ENCODE data around the gene ART3.

ART3 gene

DNA sequence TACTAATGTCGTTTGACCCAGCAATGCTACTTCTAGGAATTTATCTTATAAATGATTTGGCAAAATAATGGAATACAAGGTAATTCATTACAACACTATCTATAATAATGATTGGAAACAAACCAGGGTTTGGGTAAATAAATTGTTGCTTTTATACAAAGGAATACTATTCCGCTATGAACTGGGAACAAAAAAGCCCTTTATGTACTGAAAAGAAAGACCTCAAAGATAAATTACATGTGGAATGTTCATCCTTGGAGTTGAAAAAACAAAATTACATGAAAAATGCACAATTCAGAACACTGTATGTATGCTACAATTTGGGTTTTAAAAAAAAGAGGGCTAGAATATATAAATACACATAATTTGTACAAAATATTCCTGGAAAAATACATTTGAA lies 78.8 kb downstream of the ART3 start:
- H3K9me3 Mint-ChIP-seq = peaks cover 4% of the 10 kb centered on the region

DNA sequence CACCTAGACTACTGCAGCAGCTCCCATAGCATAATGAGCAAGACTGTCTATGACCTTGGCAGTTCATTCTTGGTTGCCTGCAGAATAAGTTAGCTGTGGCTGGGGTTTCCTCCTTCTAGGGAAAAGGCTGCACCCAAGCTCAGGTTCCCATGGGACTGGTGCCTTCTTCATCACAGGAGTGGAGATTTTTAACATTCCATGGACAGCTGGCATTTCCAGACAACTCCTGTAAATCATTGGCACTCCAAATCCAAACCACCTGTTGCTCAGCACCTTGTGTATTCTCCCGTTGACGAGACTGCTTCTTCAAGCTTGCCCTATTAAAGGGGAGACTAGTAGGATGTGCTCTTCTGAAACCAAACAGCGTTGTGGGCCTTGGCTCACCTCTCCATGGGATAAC lies 81.5 kb downstream of the ART3 start:
- Mint-ChIP-seq H3K4me1 (no peaks in the 10 kb centered on the region), H3K27me3 (no peaks in the 10 kb centered on the region), H3K27ac (no peak overlapping the region), H3K36me3 (peaks cover 20% of the 10 kb centered on the region), H3K4me3 (no peak overlapping the region), H3K9me3 (peaks cover 4% of the 10 kb centered on the region)
- ATAC-seq = no peak

More for the DNA sequence above, 78.8 kb downstream of the ART3 start:
- Mint-ChIP-seq H3K36me3 (peaks cover 20% of the 10 kb centered on the region), H3K4me1 (peaks cover 11% of the 10 kb centered on the region), H3K27me3 (no peaks in the 10 kb centered on the region), H3K4me3 (no peak overlapping the region), H3K27ac (no peak overlapping the region)
- ATAC-seq = no peak

DNA sequence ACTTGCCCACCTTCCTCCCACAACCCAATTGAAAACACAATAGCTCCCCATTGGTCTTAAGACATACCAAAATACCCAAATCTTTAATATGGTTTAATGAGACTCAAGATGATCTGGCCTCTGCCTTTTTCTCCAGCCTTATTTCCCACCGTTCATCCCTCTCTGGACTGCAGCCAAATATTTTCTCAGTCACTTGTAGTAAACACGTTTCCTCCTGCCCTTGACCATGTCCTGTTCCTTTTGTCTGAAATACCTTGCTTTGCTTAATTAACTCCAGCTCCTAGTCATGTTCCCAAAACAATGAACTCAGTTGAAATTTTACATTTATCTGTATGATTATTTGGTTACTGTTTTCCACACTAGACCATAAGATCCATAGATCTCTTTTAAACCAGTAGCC lies 82.1 kb downstream of the ART3 start:
- Mint-ChIP-seq H3K27me3 (no peaks in the 10 kb centered on the region), H3K36me3 (peaks cover 20% of the 10 kb centered on the region), H3K9me3 (peaks cover 4% of the 10 kb centered on the region), H3K4me3 (no peak overlapping the region), H3K27ac (no peak overlapping the region), H3K4me1 (no peaks in the 10 kb centered on the region)
- ATAC-seq = no peak

DNA sequence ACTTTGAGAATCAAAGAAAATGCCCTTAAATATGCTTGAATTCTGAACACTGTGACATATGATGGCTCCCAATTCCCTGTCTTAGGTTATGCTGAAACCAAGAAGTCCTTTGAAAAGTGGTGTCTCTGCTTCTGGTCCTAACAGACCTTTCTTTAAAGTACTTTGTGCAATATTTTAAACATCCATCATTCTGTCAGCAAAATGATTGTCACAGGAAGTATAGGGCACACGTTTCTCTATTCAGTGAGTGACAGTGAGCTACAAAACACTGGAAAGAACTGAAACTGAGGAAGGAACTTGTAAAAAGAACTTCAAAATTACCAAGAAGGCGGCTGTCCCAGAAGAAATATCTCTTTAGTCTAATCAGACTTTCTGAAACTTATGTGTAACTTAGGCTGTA lies 85.8 kb downstream of the ART3 start:
- no peak for ATAC-seq
- Mint-ChIP-seq H3K36me3 (peaks cover 29% of the 10 kb centered on the region), H3K27me3 (no peaks in the 10 kb centered on the region), H3K9me3 (no peaks in the 10 kb centered on the region), H3K27ac (no peak overlapping the region), H3K4me1 (no peaks in the 10 kb centered on the region), H3K4me3 (no peak overlapping the region)
